HG03460 (cell line): ENCODE measurements around the gene R3HCC1L.

Source experiments
- ATAC-seq: cut with Tn5 transposase; IDR thresholded peaks from one replicate; pipeline ENCODE4 v1.9.1; 2021; ENCODE audit not compliant: unreplicated experiment

Gene R3HCC1L

DNA sequence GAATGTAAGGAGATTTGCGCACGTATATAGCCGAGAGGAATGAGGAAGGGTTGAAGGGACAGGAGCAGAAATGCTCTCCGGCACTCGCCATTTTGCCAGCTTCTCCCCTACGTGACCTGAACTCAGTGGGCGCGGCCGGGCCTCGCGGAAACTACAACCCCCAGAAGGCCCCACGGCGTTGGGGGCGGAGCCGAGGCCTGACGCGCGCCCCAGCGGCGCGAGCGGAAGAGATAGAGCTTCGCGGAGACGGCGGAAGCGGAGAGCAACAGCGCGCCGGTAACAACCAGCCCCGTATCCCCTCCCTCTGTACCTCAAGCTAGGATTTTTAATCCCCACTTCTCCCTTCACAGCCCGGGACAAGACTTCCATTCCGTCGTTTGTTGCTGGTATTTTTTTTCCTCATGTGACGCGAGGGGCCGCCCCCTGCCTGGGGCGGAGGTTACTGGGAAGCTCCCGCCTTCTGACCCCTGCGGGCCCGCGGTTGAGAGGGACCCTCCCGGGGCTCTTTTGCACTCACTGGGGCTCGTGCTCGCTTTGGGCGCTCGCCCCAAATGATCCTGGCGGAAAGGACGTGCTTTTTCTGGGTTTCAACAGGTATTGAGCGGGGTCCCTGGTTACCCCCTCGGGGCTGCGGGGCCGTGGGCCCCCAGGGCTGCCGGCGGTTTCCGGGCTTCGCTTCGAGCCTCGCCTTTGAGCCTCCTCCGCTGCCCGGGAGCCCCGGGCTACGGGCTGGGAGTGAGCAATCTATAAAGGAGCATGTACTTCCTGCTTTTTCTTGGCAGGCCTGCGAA, at the start of gene R3HCC1L:
R3HCC1L (plus strand) TSS at position 227 of the 791 bp plus-strand sequence. CDS start 73,458 bp downstream, outside the sequence.
- ATAC-seq, result peak; percentile 92

GRCh38 chr10:98085238-98085637, 49.2 kb upstream of the R3HCC1L start:
- no peak for ATAC-seq

DNA sequence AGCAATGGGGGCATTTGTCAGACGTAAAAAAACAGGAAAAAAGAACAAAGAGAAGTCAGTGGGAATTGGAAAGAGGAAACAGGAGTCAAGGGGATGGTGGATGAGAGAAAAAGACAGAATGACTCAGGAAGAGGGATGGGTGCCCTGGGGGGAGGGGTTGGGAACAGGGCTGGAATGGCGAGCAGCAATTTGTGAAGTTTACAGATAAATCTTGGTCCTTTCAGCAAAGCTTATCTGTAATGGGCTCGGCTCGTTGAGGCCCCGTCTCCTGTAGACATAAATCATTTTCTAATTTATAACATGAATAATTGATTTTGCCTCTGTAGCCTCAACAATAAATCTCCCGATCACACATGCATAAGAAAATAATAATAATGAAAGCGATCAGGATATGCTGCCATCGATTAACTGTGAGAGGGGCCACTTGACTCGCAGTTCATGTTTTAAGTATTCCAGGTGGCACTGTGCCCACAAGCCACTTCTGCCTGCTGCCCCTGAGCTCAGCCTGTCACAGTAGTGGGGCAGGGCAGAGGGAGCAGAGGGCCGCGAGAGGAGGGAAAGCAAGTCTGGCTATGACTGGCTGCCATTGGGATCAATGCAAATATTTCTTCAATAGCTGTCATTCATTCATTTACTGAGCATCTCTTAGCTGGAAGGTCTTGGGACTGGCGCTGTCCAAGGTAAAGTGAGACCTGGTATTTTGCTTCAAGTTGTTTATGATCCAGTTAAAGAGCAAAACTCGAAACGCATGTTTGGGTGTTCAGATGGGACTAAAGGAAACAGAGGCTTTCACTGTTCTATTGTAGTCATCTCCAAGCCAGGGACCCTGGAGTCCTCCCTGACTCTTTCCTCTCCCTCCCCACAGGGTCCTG, 47.4 kb upstream of the R3HCC1L start:
- ATAC-seq, result no peak

- no peak for ATAC-seq
Observed at GRCh38 chr10:98088186-98088971, 46.1 kb upstream of the R3HCC1L start.

DNA sequence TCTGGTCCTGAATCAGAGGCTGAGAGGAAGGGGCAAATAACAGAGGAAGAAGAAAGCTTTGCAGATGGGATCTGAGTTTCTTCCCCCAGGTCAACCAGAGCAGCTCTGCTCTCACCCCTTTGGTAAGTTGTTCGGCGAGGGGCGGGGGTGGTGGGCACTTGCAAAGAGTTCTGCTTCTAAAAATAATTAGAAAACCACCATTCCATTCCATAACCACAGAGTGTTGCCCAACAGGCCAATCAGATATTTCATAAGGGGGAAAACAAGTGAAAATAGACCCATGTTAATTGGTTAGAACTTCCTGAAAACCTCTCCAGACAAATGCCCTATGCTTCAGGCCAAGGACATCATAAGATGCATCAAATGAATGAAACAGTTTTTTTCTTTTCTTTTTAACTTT, 43.6 kb upstream of the R3HCC1L start:
- no peak for ATAC-seq

DNA sequence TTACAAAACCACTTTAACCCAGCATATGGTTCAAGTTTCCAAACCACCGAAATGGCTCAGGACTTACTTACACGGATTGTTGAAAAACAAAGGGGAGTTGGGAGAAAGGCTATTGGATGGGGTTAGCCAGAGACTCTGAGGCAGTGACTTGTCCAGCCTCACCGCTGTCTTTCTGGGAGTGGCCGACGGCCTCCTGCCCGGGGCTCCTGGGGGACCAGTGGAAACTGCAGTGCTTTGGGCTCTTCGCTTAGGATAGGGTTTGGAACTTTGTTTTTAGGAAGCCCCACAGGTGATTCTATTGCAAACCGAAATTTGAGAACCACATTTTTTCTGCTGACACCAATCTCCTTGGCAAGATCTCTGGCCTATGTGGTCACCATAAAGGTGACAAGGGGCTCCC, 38.1 kb upstream of the R3HCC1L start:
- ATAC-seq, result no peak

DNA sequence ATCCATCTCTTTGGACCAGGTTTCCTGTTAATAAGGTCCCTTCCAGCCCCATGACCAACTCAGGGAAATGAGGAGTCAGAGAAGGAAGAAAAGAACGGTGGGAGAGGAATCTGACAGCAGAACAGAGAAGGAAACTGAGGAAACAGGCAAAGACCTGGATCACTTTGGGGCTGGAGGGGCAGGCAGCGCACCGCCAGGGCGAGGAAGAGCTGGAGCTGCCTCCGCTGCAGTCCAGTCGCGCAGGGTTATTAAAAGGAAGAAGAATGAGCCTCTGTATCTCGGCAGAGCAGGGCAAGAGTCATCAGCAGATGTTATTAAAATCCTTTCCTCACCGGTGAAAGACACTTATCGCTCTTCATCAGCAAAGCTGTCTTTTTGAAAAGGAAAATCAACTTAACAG, 37.7 kb upstream of the R3HCC1L start:
- ATAC-seq, result no peak

DNA sequence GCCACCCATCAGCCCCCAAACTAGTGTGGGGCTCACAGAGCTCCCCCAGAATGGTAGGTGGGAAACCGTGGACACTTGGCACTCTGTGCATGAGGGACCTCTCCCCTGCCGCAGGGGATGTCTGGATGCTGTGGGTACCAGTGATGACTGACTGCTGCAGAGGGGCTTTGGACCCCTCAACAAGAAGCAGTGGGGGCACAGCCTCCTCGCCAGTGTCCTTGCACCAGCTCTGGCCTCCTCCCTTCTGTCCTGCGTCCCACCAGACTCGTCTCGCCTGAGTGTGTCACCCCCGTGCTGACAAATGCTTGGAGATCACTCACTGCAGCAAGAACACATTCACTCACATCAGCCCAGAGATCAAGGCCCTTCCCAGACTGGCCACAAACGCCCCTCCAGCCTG, 37.3 kb upstream of the R3HCC1L start:
- ATAC-seq, result no peak

DNA sequence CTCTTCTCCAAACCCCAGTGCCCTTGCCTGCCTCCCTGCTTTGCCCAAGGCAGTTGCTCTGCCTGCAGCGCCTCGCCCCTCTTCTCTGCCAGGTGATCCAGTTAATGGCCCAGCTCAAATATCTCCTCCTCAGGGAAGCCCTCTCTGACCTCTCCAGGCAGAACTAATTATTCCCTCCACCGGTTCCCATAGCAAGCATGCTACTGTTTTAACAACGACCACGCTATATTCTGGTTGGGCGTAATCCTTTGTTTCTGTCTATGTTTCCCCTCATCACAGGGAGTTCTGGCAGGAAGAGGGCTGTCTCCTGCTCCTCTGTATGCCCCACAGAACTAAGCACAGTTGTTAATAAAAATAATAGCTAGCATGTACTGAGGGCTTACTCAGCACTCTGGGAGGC, 36.8 kb upstream of the R3HCC1L start:
- ATAC-seq, result no peak

DNA sequence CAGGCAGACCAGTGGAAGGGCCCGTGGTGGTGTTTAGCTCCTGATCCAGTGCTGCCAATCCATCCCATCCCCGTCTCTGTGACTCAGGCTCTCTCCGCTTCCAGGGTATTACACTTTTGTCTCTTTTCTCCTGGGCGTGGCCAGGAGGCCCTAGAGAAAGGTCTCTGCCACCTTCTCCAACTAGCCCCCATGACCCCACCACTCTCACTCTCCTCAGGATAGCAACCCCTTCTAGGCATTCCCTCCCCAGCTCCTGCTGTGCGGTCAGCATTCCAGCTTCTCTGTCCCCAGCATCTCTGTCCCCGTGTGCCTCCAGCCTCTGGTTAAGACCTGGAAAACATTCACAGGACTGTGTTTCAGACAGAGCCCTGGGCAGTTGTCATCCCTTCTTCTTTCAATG, 36.2 kb upstream of the R3HCC1L start:
- ATAC-seq, result no peak

DNA sequence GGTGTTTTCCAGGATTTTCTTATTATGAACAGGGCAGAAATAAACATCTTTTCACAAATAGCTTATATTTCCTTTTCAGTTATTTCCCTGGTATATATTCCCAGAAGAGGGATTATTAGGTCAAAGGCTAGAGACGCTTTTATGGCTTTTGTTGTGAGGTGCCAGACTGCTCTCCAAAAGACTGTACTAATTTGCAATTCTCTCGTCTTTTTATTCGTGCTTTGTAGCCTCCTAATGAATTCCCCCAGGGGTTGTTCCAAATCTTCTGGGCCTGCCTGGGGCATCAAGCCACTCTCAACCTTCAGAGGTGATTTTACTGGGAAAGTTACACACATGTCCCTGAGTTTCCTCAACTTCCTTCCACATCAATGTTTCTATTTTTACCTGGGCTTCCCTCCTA, 34.0 kb upstream of the R3HCC1L start:
- ATAC-seq, result no peak

GRCh38 chr10:98101366-98101765, 33.1 kb upstream of the R3HCC1L start:
- ATAC-seq, result no peak

DNA sequence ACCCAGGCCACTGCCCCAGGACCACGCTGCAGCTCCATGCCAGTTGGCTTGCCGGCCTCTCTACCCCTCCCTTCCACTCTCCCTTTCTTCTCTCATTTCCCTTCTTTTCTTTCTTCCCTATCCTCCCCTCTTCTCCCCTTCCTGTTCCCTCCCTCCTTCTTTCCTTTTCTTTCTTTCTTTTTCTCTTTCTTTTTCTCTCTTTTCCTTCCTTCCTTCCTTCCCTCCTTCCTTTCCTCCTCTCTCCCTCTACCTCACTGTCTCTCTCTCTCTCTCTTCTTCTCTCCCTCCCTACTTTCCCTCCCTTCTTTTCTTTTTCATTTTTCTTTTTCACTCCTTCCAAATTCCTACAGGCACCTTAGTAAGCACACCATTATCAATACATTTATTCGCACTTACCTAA, 30.3 kb upstream of the R3HCC1L start:
- ATAC-seq, result no peak

DNA sequence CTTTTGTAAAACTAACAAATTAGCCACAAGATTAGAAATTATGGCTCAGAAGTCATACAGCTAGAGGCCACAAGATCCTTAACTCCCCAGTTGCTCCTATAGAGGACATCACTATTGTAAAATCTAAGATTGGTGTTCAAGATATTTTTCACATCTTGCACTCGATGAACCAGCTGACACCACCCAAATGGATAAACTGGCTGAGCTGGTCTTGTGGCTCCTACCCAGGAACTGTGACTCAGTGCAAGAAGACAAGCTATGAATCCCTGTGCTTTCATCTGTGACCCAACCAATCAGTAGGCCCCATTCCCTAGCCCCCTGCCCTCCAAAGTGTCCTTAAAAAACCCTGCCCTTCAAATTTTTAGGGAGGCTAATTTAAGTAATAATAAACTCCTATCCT, 27.9 kb upstream of the R3HCC1L start:
- ATAC-seq, result no peak

- no peak for ATAC-seq
Observed at GRCh38 chr10:98107644-98108430, 26.6 kb upstream of the R3HCC1L start.

DNA sequence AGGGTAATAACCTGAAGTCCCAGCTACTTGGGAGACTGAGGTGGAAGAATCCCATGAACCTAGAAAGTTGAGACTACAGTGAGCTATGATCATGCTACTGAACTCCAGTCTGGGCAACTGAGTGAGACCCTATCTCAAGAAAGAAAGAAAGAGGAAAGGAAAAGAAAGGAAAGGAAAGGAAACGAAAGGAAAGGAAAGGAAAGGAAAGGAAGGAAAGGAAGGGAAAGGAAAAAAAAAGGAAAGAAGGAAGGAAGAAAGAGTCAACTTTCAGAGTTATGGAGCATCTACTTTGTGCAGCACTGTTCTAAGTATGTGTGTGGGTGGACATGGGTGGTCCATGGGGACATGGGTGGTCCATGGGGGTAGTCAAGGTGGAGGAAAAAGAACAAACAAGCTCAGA, 24.1 kb upstream of the R3HCC1L start:
- no peak for ATAC-seq

DNA sequence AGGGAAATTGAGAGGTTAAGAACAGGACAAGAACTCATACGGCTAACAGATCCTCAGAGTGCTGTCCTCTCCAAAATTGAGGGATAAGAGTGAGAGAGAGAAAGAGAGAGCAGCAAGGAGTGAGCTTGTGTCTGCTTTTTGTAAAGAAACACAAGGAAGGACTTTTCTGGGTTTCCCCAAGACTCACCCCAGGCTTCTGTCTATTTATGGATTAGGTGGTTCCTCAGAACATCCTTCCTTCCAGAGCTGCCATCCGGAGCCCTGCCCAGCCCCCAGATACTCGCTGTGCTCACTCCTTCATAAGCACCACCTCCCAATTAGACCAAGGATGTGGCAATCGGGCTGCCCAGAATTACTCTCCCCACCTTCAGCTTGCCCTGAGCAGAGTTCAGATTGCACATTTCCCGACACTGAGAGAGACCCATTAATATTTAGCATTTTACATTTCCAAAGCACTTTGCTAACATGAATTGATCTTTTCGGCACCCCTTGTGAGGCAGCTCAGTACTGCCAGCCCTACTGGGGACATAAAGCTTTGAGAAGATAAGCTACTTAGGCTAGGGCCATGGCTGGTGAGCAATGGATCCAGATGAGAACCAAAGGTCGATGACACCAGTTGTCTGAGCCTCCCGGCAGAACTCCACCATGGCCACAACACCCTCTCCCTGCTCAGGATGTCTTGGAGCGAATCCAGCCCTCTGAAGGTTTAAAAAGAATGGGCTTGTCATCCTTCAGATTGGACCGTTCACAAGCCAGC, 19.2 kb upstream of the R3HCC1L start:
- no peak for ATAC-seq

DNA sequence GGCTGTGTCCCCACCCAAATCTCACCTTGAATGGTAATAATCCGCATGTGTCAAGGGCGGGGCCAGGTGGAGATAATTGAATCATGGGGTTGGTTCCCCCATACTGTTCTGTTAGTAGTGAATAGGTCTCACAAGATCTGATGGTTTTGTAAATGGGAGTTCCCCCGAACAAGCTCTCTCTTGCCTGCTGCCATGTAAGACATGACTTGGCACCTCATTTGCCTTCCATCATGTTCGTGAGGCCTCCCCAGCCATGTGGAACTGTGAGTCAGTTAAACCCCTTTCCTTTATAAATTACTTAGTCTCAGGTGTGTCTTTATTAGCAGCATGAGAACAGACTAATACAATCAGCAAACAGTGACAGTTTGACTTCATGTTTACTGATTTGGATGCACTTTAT, 14.6 kb upstream of the R3HCC1L start:
- ATAC-seq, result no peak

DNA sequence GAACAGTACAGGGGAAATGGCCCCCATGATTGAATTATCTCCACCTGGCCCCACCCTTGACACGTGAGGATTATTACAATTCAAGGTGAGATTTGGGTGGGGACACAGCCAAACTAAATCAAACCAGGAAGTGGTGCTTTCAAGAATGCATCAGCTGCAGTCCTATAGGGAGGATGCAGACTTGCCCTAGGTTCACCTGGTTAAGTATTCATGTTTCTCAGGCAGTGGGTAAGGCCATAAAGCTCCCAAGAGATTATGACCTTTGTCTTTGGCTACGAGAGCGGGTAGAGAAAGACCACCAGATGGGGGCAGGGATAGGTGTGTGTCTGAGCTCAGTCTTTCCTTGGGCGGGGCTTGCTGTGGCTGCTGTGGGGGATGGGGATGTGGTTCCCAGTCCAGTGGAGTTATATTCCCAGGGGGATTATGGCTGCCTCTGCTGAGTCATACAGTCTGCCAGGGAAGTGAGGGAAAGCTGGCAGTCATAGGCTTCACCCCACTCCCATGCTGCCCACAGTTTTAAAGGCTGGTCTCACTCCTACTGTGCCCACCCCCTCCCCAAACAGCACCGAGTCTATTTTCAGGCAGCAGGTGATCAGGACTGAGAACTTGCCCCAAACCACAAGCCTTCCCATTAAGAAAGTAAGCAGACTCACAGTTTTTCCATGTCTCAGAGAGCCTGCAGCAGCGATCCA, 8.4 kb upstream of the R3HCC1L start:
- no peak for ATAC-seq
